Measurements from ENCODE around the gene C1QTNF9B. TPM values are rescaled to one million over a fixed set of nuclear protein-coding genes. Genes with fewer than 3 reads are reported as not detected.
"Not testable (repeated sequence)": the region's sequence is repeated elsewhere in the genome, so short reads cannot be mapped to it uniquely, and the experiment has no call there.

C1QTNF9B gene
- total and polyA plus RNA-seq, 2 experiments from 2014 or later = 0.27 to 0.28 TPM

- H3K27me3 Mint-ChIP-seq (ENCODE audit: insufficient read depth, low read depth, poor library complexity); H3K9me2 ChIP-seq (ENCODE audit: insufficient read depth); H3F3A ChIP-seq (replicated peaks; ENCODE audit: low read depth); H3K4me3 Mint-ChIP-seq; H3K79me2 ChIP-seq (replicated peaks; ENCODE audit: insufficient read depth); ATAC-seq; H3K36me3 ChIP-seq (ENCODE audit: insufficient read depth); H2AFZ ChIP-seq; H3K4me1 Mint-ChIP-seq; H3K27ac Mint-ChIP-seq; H3K4me3 ChIP-seq; H4K20me1 ChIP-seq (replicated peaks; ENCODE audit: insufficient read depth); H3K27ac ChIP-seq (ENCODE audit: low read depth); H3K27me3 ChIP-seq (ENCODE audit: insufficient read depth); DNase-seq (ENCODE audit: low spot score); H3K4me1 ChIP-seq (ENCODE audit: insufficient read depth); H3K4me2 ChIP-seq; H3K9me3 Mint-ChIP-seq: not testable (repeated sequence)
- H3K36me3 Mint-ChIP-seq (ENCODE audit: low read depth) = peaks cover 27% of the 10 kb centered on the region; the same call in 2 of the 3 replicates
Measured at GRCh38 chr13:23881402-23881800, 15.9 kb downstream of the C1QTNF9B start.

- not testable (repeated sequence) for H3K27me3 ChIP-seq (ENCODE audit: insufficient read depth); H3K79me2 ChIP-seq (replicated peaks; ENCODE audit: insufficient read depth); H4K20me1 ChIP-seq (replicated peaks; ENCODE audit: insufficient read depth); H3K4me3 ChIP-seq; ATAC-seq; H3K9me3 Mint-ChIP-seq; H3K27me3 Mint-ChIP-seq (ENCODE audit: insufficient read depth, low read depth, poor library complexity); DNase-seq (ENCODE audit: low spot score); H3K36me3 ChIP-seq (ENCODE audit: insufficient read depth); H3K4me1 ChIP-seq (ENCODE audit: insufficient read depth); H3K27ac Mint-ChIP-seq; H3K4me2 ChIP-seq; H2AFZ ChIP-seq; H3K4me1 Mint-ChIP-seq; H3K9me2 ChIP-seq (ENCODE audit: insufficient read depth); H3F3A ChIP-seq (replicated peaks; ENCODE audit: low read depth); H3K27ac ChIP-seq (ENCODE audit: low read depth); H3K4me3 Mint-ChIP-seq
- peaks cover 27% of the 10 kb centered on the region; the same call in 2 of the 3 replicates for H3K36me3 Mint-ChIP-seq (ENCODE audit: low read depth)
Measured at GRCh38 chr13:23880493-23881401, 16.6 kb downstream of the C1QTNF9B start.

GRCh38 chr13:23877286-23877685 is 20.0 kb downstream of the C1QTNF9B start:
- no peak overlapping the region for H3K27ac Mint-ChIP-seq
- ATAC-seq = no peak
- H3K4me3 ChIP-seq = no peak overlapping the region

More at GRCh38 chr13:23877286-23877685, 20.0 kb downstream of the C1QTNF9B start:
- no peaks in the 10 kb centered on the region for H3K9me2 ChIP-seq (ENCODE audit: insufficient read depth)
- no peaks in the 10 kb centered on the region for H3K79me2 ChIP-seq (replicated peaks; ENCODE audit: insufficient read depth)
- H3K4me1 ChIP-seq (ENCODE audit: insufficient read depth) = no peaks in the 10 kb centered on the region
- no peaks in the 10 kb centered on the region for H3K4me1 Mint-ChIP-seq
- H3K27me3 ChIP-seq (ENCODE audit: insufficient read depth) = no peaks in the 10 kb centered on the region
- no peak for DNase-seq (ENCODE audit: low spot score)
- peaks cover 15% of the 10 kb centered on the region; the same call in 1 of the 3 replicates for H3K36me3 Mint-ChIP-seq (ENCODE audit: low read depth)
- no peak overlapping the region for H2AFZ ChIP-seq
- no peaks in the 10 kb centered on the region for H4K20me1 ChIP-seq (replicated peaks; ENCODE audit: insufficient read depth)
- no peaks in the 10 kb centered on the region for H3F3A ChIP-seq (replicated peaks; ENCODE audit: low read depth)
- no peaks in the 10 kb centered on the region for H3K36me3 ChIP-seq (ENCODE audit: insufficient read depth)
- H3K27ac ChIP-seq (ENCODE audit: low read depth) = no peak overlapping the region
- H3K4me2 ChIP-seq = no peak overlapping the region
- H3K27me3 Mint-ChIP-seq (ENCODE audit: insufficient read depth, low read depth, poor library complexity) = no peaks in the 10 kb centered on the region
- no peaks in the 10 kb centered on the region for H3K9me3 Mint-ChIP-seq
- TF ChIP-seq ZNF114 (CRISPR knock-in tag; IDR thresholded peaks at IDR 0.05) (no peak), CREB1 (CRISPR knock-in tag; IDR thresholded peaks at IDR 0.05; ENCODE audit: low read depth) (no peak), CTCF (conservative IDR thresholded peaks at IDR 0.05; ENCODE audit: low read depth in 2 of 2) (no peak), ETS1 (IDR thresholded peaks at IDR 0.05) (no peak), JUNB (IDR thresholded peaks at IDR 0.05; ENCODE audit: unreplicated experiment) (no peak), REST (IDR thresholded peaks at IDR 0.05; ENCODE audit: unreplicated experiment) (no peak), EZH2phosphoT487 (IDR thresholded peaks at IDR 0.05; ENCODE audit: unreplicated experiment) (no peak), STAT1 (IDR thresholded peaks at IDR 0.05; ENCODE audit: unreplicated experiment) (no peak), POLR2AphosphoS5 (IDR thresholded peaks at IDR 0.05; ENCODE audit: low read depth) (no peak)
- H3K4me3 Mint-ChIP-seq = no peak overlapping the region

Measured in GM23338 (cell line).